Endothelial cell of umbilical vein (primary cell): ENCODE data around the gene CLSTN1. TPM values are rescaled to one million over a fixed set of nuclear protein-coding genes. Genes with fewer than 3 reads are reported as not detected.

Experiments used
- BruUV-seq: library from RNA; stranded (reverse); fragments of 400-500 nt; replicated peaks from 2 replicates; lab custom pipeline; 2021; lab: Mats Ljungman, UMichigan
- CTCF ChIA-PET: fragments of 300-600, 350-600 bp; sonication (Branson Sonifier 250); formaldehyde crosslinking; loops from one replicate; lab custom pipeline; 2021; ENCODE audit warnings: antibody characterized with exemption, inconsistent platforms; lab: Charles Lee
- POLR2A ChIA-PET: fragments of 300-600, 350-600 bp; sonication (Branson Sonifier 250); formaldehyde crosslinking; loops from one replicate; lab custom pipeline; 2021; ENCODE audit warnings: antibody characterized with exemption, inconsistent platforms; lab: Charles Lee
- DNase-seq: peaks from one replicate; pipeline ENCODE4 v3.0.0-alpha.2; 2011; ENCODE audit warnings: low read depth, low spot score
- FAIRE-seq: peaks from 2 replicates; lab custom pipeline; 2011; peaks lifted over from hg19 to GRCh38; lab: Jason Lieb, UNC
- H2AFZ ChIP-seq: 2 replicates; pipeline ENCODE4 v1.6.0; 2012; ENCODE audit warnings: low read depth, low read length, control low read depth, inconsistent platforms
- H3K27ac ChIP-seq: 2 replicates; pipeline ENCODE4 v1.5.1; 2011; ENCODE audit warnings: low read depth, mild to moderate bottlenecking, control low read depth, low read length, moderate library complexity; ENCODE audit not compliant: insufficient read depth
- H3K27me3 ChIP-seq, 2 experiments: 2 replicates each; pipeline versions ENCODE4 v1.6.0 to v1.6.1; 2011; ENCODE audit warnings: low read length in 2 of 2, mixed read lengths in 1 of 2; ENCODE audit not compliant: control insufficient read depth in 2 of 2, insufficient read depth in 2 of 2
- H3K36me3 ChIP-seq, 2 experiments: 2 replicates in 1 of 2; 3 replicates in 1 of 2; pipeline ENCODE4 v1.5.1; 2011; ENCODE audit warnings: low read length in 2 of 2, mild to moderate bottlenecking in 1 of 2, moderate library complexity in 1 of 2; ENCODE audit not compliant: control insufficient read depth in 2 of 2, insufficient read depth in 2 of 2; ENCODE audit errors: extremely low read depth in 1 of 2
- H3K4me1 ChIP-seq: 3 replicates; pipeline ENCODE4 v1.5.1; 2011; ENCODE audit warnings: mild to moderate bottlenecking, low read length; ENCODE audit not compliant: control insufficient read depth, insufficient read depth; ENCODE audit errors: extremely low read depth
- H3K4me2 ChIP-seq: 2 replicates; pipeline ENCODE4 v1.6.1; 2011; ENCODE audit warnings: low read length, control low read depth, mixed read lengths; ENCODE audit not compliant: insufficient read depth
- H3K4me3 ChIP-seq, 3 experiments: fragments of 200-600 bp in 1 of 3; sonication (generic), shearing (Covaris generic) in 1 of 3; replicated peaks in 1 of 3; 2 replicates each; pipeline ENCODE4 v1.5.1; 2011 to 2016; ENCODE audit warnings: control low read depth in 3 of 3, low read length in 3 of 3, mild to moderate bottlenecking in 2 of 3, inconsistent platforms in 1 of 3, low read depth in 1 of 3, moderate library complexity in 1 of 3; ENCODE audit not compliant: insufficient read depth in 1 of 3
- H3K79me2 ChIP-seq: 2 replicates; pipeline ENCODE4 v1.6.0; 2012; ENCODE audit warnings: low read length, inconsistent platforms; ENCODE audit not compliant: control insufficient read depth, insufficient read depth
- H3K9ac ChIP-seq: replicated peaks from 2 replicates; pipeline ENCODE3; 2011; ENCODE audit warnings: low read length, control low read depth; ENCODE audit not compliant: insufficient read depth; ENCODE audit errors: extremely low read depth
- H3K9me1 ChIP-seq: replicated peaks from 3 replicates; pipeline ENCODE4 v1.6.0; 2011; ENCODE audit warnings: mild to moderate bottlenecking, low read length; ENCODE audit not compliant: control insufficient read depth, insufficient read depth; ENCODE audit errors: extremely low read depth
- H3K9me3 ChIP-seq: replicated peaks from 2 replicates; pipeline ENCODE4 v1.5.1; 2012; ENCODE audit warnings: low read length, inconsistent platforms; ENCODE audit not compliant: control insufficient read depth, insufficient read depth
- H4K20me1 ChIP-seq: replicated peaks from 2 replicates; pipeline ENCODE3; 2011; ENCODE audit warnings: mild to moderate bottlenecking, low read length; ENCODE audit not compliant: control insufficient read depth, insufficient read depth; ENCODE audit errors: extremely low read depth
- EZH2 ChIP-seq: IDR thresholded peaks from 2 replicates; pipeline ENCODE4 v1.6.1; 2012; ENCODE audit warnings: borderline replicate concordance, low read depth, mild to moderate bottlenecking, moderate library complexity, low read length, inconsistent platforms; ENCODE audit not compliant: severe bottlenecking
- FOS ChIP-seq: IDR thresholded peaks from 2 replicates; pipeline ENCODE4 v1.6.1; 2011; ENCODE audit warnings: mild to moderate bottlenecking, low read length, moderate library complexity, borderline replicate concordance; ENCODE audit not compliant: insufficient read depth
- GATA2 ChIP-seq: IDR thresholded peaks from 2 replicates; pipeline ENCODE4 v1.7.0; 2011; ENCODE audit warnings: low read depth, mild to moderate bottlenecking, moderate library complexity, mixed read lengths, low read length; ENCODE audit not compliant: insufficient read length, insufficient read depth
- JUN ChIP-seq: IDR thresholded peaks from 2 replicates; pipeline ENCODE4 v1.6.1; 2011; ENCODE audit warnings: borderline replicate concordance, low read depth; ENCODE audit not compliant: insufficient read length, insufficient read depth
- MAX ChIP-seq: IDR thresholded peaks from 2 replicates; pipeline ENCODE4 v1.6.1; 2011; ENCODE audit not compliant: insufficient read depth, insufficient read length
- MYC ChIP-seq: IDR thresholded peaks from one replicate; pipeline ENCODE4 v1.6.1; 2011; ENCODE audit warnings: mild to moderate bottlenecking, low read depth, low read length
- POLR2A ChIP-seq: IDR thresholded peaks from 2 replicates; pipeline ENCODE4 v1.6.1; 2012; ENCODE audit warnings: low read depth, mild to moderate bottlenecking, control low read depth, low read length
- POLR2AphosphoS5 ChIP-seq: IDR thresholded peaks from 2 replicates; pipeline ENCODE4 v1.6.1; 2012; ENCODE audit warnings: low read depth, mild to moderate bottlenecking, control low read depth, low read length, moderate library complexity; ENCODE audit not compliant: insufficient read depth
- dilution Hi-C: fragments of 300-500 bp; cut with MboI; formaldehyde crosslinking; loops from one replicate; pipeline ENCODE4 v1.15.0; 2019; ENCODE audit warnings: low sequenced_read_pairs; ENCODE audit not compliant: extremely low pct_ligation_motif_present
- intact Hi-C: fragments of 100-400 bp; cut with micrococcal nuclease; formaldehyde crosslinking; loops from one replicate; pipeline ENCODE4 v1.10.0; 2022
- polyA plus RNA-seq, 4 experiments: library from polyadenylated mRNA; depleted of rRNA in 3 of 4; stranded (reverse) in 3 of 4; unstranded in 1 of 4; fragments of >200 nt; gene quantifications; 2 replicates each; pipeline versions ENCODE4 v1.2.1 to v1.2.3, GENCODE V29; 2011 to 2012; ENCODE audit warnings: missing spikeins in 1 of 4
- total RNA-seq: library from RNA; stranded (reverse); gene quantifications from 2 replicates; pipeline ENCODE4 v1.2.3, GENCODE V29; 2021
- TF ChIP-seq, protein P1 (sequence below), 2 donors: IDR thresholded peaks; 1 replicate in 1 of 2; 2 replicates in 1 of 2; pipeline ENCODE4 v1.5.1; 2011; ENCODE audit warnings: low read length in 2 of 2, mild to moderate bottlenecking in 2 of 2, moderate library complexity in 2 of 2, control low read depth in 1 of 2, inconsistent platforms in 1 of 2, low read depth in 1 of 2; ENCODE audit not compliant: insufficient read depth in 1 of 2; ENCODE audit errors: extremely low read depth in 1 of 2

The CLSTN1 gene
- total and polyA plus RNA-seq, 2 donors (not counting 3 experiments of a cell fraction or from before 2014, with no cell fraction given), result 49.1 to 130 TPM

GRCh38 chr1:9690440-9691107, 133.2 kb downstream of the CLSTN1 start:
- dilution Hi-C loops, result no loop called here
- CTCF ChIA-PET, result interaction anchor here (1.5 to 2.8 kb wide), 3 partner anchors 9 to 74 kb away, joined by 3 to 10 read pairs (median 4); no protein-coding TSS in a partner anchor
- BruUV-seq, result TSS peak; percentile 51

More at GRCh38 chr1:9690440-9691107, 133.2 kb downstream of the CLSTN1 start:
- Histone ChIP-seq H3K4me2 (peak overlapping the region; percentile 14), H4K20me1 (no peaks in the 10 kb centered on the region), H3K9me1 (no peaks in the 10 kb centered on the region), H3K79me2 (no peaks in the 10 kb centered on the region), H3K9ac (no peak overlapping the region), H3K36me3 (no peaks in the 10 kb centered on the region), H3K4me1 (peaks cover 25% of the 10 kb centered on the region), H3K27ac (no peak overlapping the region), H3K9me3 (no peaks in the 10 kb centered on the region), H3K27me3 (peaks cover 4 to 12% of the 10 kb centered on the region in 2 experiments), H3K4me3 (peak overlapping the region in 1 of 3 experiments; percentile 51), H2AFZ (no peak overlapping the region)
- FAIRE-seq, result no peak
- DNase-seq, result no peak
- intact Hi-C loops, result no loop called here
- TF ChIP-seq MAX (no peak), POLR2AphosphoS5 (no peak), POLR2A (no peak), EZH2 (no peak), FOS (no peak), GATA2 (no peak), JUN (no peak), MYC (no peak)
- TF ChIP-seq, protein P1, sequence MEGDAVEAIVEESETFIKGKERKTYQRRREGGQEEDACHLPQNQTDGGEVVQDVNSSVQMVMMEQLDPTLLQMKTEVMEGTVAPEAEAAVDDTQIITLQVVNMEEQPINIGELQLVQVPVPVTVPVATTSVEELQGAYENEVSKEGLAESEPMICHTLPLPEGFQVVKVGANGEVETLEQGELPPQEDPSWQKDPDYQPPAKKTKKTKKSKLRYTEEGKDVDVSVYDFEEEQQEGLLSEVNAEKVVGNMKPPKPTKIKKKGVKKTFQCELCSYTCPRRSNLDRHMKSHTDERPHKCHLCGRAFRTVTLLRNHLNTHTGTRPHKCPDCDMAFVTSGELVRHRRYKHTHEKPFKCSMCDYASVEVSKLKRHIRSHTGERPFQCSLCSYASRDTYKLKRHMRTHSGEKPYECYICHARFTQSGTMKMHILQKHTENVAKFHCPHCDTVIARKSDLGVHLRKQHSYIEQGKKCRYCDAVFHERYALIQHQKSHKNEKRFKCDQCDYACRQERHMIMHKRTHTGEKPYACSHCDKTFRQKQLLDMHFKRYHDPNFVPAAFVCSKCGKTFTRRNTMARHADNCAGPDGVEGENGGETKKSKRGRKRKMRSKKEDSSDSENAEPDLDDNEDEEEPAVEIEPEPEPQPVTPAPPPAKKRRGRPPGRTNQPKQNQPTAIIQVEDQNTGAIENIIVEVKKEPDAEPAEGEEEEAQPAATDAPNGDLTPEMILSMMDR (IDR thresholded peaks at IDR 0.05; ENCODE audit: extremely low read depth in 1 of 2, insufficient read depth in 1 of 2, low read depth in 1 of 2, low read length in 2 of 2), result no peak
- POLR2A ChIA-PET, result no interaction called here
